GM12892 (cell line): ENCODE results near the gene MTERF2.
A peak's percentile ranks its signal among the peaks of the same experiment; 100 is the strongest.

Experiments used
- DNase-seq: peaks from one replicate; pipeline ENCODE4 v3.0.0; 2011; ENCODE audit not compliant: insufficient read length
- FAIRE-seq: peaks from 2 replicates; lab custom pipeline; 2011; peaks lifted over from hg19 to GRCh38; lab: Jason Lieb, UNC
- POLR2A ChIP-seq: IDR thresholded peaks from 2 replicates; pipeline ENCODE4 v1.6.1; 2011; ENCODE audit warnings: low read depth, low read length, control low read depth
- POLR2AphosphoS5 ChIP-seq: IDR thresholded peaks from 2 replicates; pipeline ENCODE4 v1.6.1; 2011; ENCODE audit warnings: low read depth, low read length, control low read depth
- TAF1 ChIP-seq: IDR thresholded peaks from 2 replicates; pipeline ENCODE4 v1.6.1; 2011; ENCODE audit warnings: low read depth, mild to moderate bottlenecking, control low read depth, low read length, borderline replicate concordance

The MTERF2 gene

GRCh38 chr12:106982229-106982628 is 4.7 kb downstream of the MTERF2 start:
- no peak for TF ChIP-seq POLR2AphosphoS5
- no peak for TF ChIP-seq POLR2A
- TF ChIP-seq TAF1: no peak
- DNase-seq (no peak), FAIRE-seq (no peak)

DNA sequence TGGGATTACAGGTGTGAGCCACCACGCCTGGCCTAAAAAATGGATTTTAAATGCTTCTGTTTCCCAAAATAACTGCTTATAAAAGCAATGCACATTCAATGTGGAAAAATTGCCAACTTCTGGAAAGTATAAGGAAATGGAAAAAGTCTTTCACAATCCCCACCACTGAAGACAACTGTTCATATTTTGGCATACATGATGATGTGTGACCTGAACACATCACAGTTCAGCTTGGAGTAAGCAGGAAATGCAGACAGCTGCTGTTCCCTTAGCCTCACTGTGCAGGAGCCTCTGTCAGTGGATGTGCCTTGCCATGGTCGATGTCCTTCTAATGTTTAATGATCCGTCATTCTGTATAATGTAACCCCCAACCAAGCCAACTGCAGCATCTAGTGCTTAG is 5.2 kb downstream of the MTERF2 start:
- DNase-seq (no peak), FAIRE-seq (no peak)
- TF ChIP-seq TAF1 (no peak), POLR2AphosphoS5 (no peak), POLR2A (no peak)

DNA sequence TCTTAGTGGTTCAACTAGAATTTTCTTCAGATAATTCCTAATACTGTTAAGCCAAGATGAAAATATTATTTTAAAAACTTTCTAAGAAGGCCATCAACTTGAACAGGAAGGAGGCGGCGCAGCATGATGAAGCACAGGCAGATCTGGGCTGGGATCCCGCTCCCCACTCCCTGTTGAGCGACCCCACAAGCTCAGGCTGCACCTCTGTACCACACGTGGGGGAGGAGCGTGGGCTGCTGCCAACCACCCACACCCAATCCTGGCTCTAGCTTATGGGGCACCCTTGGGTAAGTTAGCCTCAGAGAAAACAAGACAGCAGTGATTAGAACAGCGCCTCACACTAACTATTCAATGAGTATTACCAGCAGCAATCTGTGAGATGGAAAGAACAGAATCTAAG is 6.0 kb downstream of the MTERF2 start:
- TF ChIP-seq POLR2A: no peak
- no peak for TF ChIP-seq POLR2AphosphoS5
- TF ChIP-seq TAF1: no peak
- FAIRE-seq (no peak), DNase-seq (no peak)

GRCh38 chr12:106978035-106978800 is 8.7 kb downstream of the MTERF2 start:
- DNase-seq: no peak
- TF ChIP-seq POLR2A (no peak), TAF1 (no peak), POLR2AphosphoS5 (no peak)
- FAIRE-seq: no peak

GRCh38 chr12:106976668-106977067 is 10.3 kb downstream of the MTERF2 start:
- no peak for DNase-seq
- FAIRE-seq: no peak
- no peak for TF ChIP-seq POLR2AphosphoS5
- no peak for TF ChIP-seq POLR2A
- TF ChIP-seq TAF1: no peak

DNA sequence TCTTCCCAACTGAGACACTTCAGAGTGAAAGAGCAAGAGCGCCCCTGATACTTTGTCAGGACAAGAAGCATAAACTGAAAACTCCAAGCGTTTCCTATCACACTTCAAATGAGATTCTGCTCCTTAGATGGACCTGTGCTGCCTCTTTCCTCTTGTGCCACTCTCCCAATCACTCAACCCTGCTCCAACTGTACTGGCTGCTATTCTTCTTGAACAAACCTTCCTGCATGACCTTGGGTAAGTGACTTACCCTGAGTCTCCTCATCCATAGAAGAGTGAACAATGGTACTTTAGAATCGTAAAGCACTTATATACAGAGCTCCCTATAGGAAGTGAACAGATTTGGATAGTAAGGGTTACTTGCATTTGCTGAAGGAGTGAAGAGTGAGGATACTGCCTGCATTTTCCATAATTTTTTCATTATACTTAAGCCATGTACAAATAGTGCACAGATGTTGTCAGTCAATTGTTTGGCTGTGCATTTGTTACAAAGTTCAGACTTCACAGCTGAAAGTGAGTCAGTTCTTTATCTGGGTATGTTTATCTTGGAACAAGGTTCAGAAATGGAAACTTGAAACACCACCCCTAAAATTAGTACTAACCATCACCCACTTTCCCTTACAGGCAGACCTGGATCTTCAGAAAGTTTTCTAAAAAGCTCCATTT is 10.8 kb downstream of the MTERF2 start:
- TF ChIP-seq TAF1 (no peak), POLR2A (no peak), POLR2AphosphoS5 (0 out of 2 replicates have a peak, but pooled peaks have one; percentile 20)
- DNase-seq (no peak), FAIRE-seq (peak; percentile 14)

DNA sequence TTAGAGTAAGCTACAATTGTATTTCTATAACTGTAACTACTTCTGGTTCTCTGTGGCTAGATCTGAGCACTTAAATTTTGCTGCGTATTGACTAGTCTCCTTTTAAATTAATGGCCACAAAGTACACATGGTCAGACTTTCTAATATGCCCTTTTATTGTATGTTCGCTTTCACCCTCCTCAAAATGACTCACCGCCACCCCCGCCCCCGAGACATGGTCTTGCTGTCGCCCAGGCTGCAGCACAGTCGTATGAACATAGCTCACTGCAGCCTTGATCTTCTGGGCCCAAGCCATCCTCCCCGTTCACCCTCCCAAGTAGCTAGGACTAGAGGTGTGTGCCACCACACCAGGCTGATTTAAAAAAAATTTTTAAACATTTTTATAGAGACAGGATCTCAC is 11.8 kb downstream of the MTERF2 start:
- no peak for TF ChIP-seq POLR2AphosphoS5
- no peak for DNase-seq
- no peak for FAIRE-seq

DNA sequence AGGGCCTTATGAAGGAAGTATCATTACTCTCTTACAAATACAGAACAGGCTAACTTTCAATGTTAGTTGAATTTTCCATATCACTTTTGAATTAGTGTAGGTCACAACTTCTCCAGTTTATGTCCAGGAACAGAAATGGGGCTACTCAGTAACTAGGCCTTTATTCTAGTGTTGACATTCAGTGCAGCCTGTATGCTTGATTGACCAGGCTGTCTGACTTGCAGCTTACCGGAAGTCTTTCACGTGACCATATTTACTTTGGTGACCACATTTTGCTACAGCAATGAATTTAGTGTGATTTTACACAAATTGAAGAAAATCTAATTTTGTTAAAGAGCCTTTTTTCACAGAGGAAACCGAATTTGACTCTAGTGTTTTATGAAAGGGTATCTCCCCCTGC is 12.4 kb downstream of the MTERF2 start:
- peak; percentile 21 for FAIRE-seq
- no peak for TF ChIP-seq TAF1
- TF ChIP-seq POLR2AphosphoS5: 0 out of 2 replicates have a peak, but pooled peaks have one; percentile 27
- DNase-seq: peak; percentile 19

- TF ChIP-seq POLR2AphosphoS5 (no peak), TAF1 (no peak), POLR2A (no peak)
- no peak for FAIRE-seq
- DNase-seq: no peak
These were observed 13.4 kb downstream of the MTERF2 start for GRCh38 chr12:106973545-106973944.

GRCh38 chr12:106971065-106971464 is 15.9 kb downstream of the MTERF2 start:
- TF ChIP-seq POLR2A (no peak), TAF1 (no peak), POLR2AphosphoS5 (no peak)
- DNase-seq (no peak), FAIRE-seq (no peak)

DNA sequence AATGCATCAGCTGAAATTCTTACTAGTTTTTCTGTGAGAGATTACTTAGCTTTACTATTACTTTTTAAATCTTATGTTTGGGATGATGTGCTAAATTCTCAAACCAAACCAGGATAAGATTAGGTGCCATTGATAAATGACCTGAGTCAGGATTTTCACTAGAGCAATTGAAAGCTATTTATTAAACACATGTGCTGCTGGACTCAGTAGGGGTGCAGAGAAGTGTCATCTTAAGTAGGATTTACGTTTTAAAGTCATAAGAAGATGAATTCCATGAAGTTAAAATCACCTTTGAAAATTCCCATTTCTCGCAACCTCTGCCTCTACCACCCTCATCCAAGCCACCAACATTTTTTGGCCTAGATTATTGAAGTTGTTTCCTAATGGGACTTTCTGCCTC is 22.4 kb downstream of the MTERF2 start:
- no peak for FAIRE-seq
- DNase-seq: no peak
- no peak for TF ChIP-seq POLR2A
- no peak for TF ChIP-seq TAF1
- TF ChIP-seq POLR2AphosphoS5: no peak

- no peak for DNase-seq
- TF ChIP-seq POLR2AphosphoS5 (no peak), POLR2A (no peak), TAF1 (no peak)
- FAIRE-seq: no peak
These were observed 24.7 kb downstream of the MTERF2 start for GRCh38 chr12:106962286-106962685.
